PFSK-1 (cell line): ENCODE data around the gene IGSF21.

Experiments
- FOXP2 ChIP-seq: optimal IDR thresholded peaks from 2 replicates; pipeline ENCODE3; 2011; ENCODE audit warnings: borderline replicate concordance, control low read depth, inconsistent platforms; ENCODE audit not compliant: insufficient read depth; ENCODE audit errors: extremely low read length, extremely low read depth
- POLR2AphosphoS5 ChIP-seq: IDR thresholded peaks from 2 replicates; pipeline ENCODE4 v1.6.1; 2012; ENCODE audit warnings: low read depth, mild to moderate bottlenecking, control low read depth, low read length, moderate library complexity
- REST ChIP-seq, 2 experiments: IDR thresholded peaks; 2 replicates each; pipeline versions ENCODE4 v1.6.1 to v1.8.0; 2011 to 2012; ENCODE audit warnings: low read depth in 2 of 2, low read length in 2 of 2, control low read depth in 1 of 2, inconsistent platforms in 1 of 2, mild to moderate bottlenecking in 1 of 2, moderate library complexity in 1 of 2; ENCODE audit not compliant: insufficient read depth in 1 of 2
- SIN3A ChIP-seq: IDR thresholded peaks from 2 replicates; pipeline ENCODE4 v1.6.1; 2012; ENCODE audit warnings: mild to moderate bottlenecking, low read length, moderate library complexity, borderline replicate concordance; ENCODE audit not compliant: insufficient read depth
- TAF1 ChIP-seq: IDR thresholded peaks from 2 replicates; pipeline ENCODE4 v1.6.1; 2012; ENCODE audit warnings: low read length, control low read depth, borderline replicate concordance; ENCODE audit not compliant: insufficient read depth

- no peak for TF ChIP-seq POLR2AphosphoS5
- TF ChIP-seq FOXP2, result no peak
- no peak for TF ChIP-seq REST (IDR thresholded peaks at IDR 0.05; ENCODE audit: insufficient read depth in 1 of 2, low read depth in 2 of 2, low read length in 2 of 2)
- TF ChIP-seq TAF1, result no peak
- TF ChIP-seq SIN3A, result no peak
Observed at GRCh38 chr1:18174037-18174436, 66.4 kb downstream of the IGSF21 start.
